Stimulated activated CD8-positive, alpha-beta memory T cell treated with anti-CD3 and anti-CD28 coated beads, Interleukin-12 subunit alpha, Interleukin-12 subunit beta, amount 100 ng/mL, for 4 hours (primary cell): ENCODE measurements around the gene THADA.
"Not testable (repeated sequence)": the region's sequence is repeated elsewhere in the genome, so short reads cannot be mapped to it uniquely, and the experiment has no call there.

Experiments
- DNase-seq: peaks from one replicate; pipeline ENCODE4 v3.0.0-alpha.2; 2020; ENCODE audit warnings: low read depth

The THADA gene

DNA sequence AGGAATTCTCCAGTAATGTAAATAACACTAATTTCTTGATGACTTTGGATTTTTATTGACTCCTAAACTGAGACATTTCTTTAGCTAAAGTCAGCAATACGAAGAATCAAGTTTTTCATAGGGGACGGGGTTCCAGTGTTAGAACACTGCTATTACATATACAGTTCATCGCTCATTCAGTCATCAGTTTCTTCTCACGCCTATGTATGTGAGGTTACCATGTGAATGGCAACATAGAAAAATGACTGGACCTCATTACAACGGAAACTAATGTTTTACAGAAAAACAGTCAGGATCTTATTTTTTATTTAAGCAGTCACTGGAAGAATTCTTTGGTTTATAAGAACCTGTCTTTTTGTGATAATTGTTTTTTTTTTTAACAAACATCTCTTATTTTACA lies 56.4 kb downstream of the THADA start:
- no peak for DNase-seq

DNA sequence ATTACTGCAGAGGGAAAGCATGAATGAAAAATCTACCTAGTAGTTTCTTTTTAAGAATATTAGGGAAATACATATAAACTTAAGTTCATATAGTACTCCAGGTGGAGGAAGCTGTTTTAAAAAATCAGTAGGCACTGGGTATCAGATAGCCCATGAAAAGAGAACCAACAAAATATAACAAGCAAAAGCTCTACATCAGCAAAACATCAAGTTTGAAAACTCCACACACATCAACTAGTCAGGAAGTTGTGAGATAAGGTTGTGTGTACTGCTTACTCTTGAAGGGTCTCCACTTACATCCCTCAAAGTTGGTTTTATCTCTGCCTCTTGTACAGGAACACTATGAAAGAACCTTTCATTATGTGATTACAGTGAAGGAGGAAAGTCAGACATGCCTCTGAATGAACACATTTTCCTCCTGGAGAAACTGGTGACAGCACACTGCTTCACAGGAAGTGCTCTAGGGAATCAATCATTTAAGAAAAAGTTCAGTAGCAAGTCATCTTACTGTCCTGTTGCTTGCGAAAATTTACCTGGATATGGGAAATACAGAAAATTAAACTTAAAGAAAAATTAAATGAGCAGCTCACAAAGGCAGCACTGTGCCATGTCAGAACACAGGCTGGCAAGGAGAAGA lies 57.7 kb downstream of the THADA start:
- no peak for DNase-seq

DNA sequence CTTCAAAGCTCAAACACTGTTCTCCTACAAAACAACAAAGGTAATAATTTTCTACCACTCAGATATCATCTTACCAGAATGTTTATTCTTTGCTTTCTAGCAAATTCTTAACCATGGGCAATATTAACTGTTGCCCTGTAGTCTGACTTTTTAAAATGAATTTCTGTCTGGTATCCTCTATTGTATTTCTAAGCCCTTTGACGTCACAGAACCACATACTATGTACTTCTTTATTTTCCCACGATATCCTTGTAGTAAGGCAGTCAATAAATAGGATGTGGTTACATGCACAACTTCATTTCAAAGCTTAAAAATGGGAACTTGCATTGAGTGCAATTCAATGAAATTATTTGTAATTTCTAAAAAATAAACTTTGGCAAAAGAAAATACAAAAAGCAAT lies 58.7 kb downstream of the THADA start:
- DNase-seq, result no peak

- DNase-seq, result no peak
Measured at GRCh38 chr2:43534569-43534968, 61.3 kb downstream of the THADA start.

DNA sequence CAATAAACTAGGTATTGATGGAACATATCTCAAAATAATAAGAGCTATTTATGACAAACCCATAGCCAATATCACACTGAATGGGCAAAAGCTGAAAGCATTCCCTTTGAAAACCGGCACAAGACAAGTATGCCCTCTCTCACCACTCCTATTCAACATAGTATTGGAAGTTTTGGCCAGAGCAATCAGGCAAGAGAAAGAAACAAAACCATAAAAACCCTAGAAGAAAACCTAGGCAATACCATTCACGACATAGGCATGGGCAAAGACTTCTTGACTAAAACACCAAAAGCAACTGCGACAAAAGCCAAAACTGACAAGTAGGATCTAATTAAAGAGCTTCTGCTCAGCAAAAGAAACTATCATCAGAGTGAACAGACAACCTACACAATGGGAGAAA lies 63.3 kb downstream of the THADA start:
- not testable (repeated sequence) for DNase-seq

- no peak for DNase-seq
Measured at GRCh38 chr2:43531251-43531650, 64.6 kb downstream of the THADA start.

DNA sequence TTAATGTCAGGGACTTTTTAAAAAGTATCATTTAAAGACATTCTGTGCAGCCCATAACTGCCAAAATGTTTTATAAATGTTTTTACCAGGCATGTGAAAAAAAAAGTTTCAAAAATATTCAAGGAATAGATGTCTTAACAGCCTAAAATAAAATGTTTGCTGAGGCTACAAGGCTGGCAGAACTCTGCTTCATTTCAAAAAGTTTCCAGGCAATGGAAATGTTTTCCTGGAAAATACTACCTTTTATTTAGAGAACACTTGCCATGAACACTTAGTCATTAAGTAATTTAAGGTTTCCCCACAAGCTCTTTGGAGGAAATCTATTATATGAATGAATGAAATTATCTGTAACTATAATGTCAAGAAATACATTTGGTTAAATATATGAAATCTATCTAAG lies 68.8 kb downstream of the THADA start:
- no peak for DNase-seq

DNA sequence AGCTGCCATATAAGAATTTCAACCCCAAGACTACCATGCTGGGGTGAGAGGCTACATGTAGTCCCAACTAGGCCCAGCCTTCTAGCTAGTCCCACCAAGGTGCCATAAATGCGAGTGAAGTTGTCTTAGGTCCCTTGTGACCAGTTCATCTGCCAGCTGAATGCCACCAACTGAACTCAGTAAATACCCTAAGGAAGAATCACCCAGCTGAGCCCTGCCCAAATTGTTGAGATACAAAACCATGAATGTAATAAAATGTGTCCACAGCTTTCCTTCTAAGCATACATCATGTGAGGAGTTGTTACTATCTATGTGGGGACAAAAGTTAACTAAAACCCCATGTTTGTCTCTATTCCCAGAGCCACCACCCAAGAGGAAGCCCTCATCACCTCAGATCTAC lies 70.3 kb downstream of the THADA start:
- no peak for DNase-seq

DNA sequence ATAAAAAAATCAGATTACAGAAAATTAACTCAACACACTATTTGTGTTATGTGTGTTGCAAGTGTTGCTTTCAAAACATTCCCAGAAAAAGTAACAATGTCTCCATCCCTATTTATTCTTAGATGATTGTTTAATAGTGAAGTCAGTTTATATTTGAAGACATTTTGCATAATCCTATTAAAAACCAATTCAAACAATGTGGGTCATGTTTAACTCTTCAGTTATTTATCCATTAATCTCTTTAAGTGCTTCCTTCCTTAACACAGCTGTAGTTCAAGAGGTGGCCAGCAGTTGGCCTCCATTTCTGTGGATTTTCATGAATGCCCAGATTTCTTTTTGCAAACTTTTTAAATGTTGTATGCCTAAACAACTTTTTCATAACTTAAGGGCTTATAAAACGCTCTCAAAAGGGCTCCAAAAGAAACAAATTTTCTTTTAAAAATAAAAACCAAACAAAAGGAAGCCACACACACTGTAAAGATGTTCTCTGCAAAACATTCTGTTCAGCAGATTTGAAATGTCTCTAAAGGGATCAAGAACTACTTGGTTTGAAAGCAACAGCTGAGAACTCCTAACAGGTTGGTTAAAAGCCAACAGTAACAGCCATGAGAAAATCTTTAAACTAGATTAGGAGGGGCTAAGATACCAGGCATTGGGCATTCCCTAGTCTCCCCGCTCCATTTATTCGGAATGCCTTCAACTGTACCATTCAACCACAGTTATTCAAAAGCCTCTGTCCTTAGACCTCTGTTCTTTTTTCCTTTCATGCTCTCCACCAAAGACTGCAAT lies 71.5 kb downstream of the THADA start:
- DNase-seq, result no peak

GRCh38 chr2:43522177-43522576 lies 73.7 kb downstream of the THADA start:
- no peak for DNase-seq

GRCh38 chr2:43521568-43521967 lies 74.3 kb downstream of the THADA start:
- DNase-seq, result no peak

DNA sequence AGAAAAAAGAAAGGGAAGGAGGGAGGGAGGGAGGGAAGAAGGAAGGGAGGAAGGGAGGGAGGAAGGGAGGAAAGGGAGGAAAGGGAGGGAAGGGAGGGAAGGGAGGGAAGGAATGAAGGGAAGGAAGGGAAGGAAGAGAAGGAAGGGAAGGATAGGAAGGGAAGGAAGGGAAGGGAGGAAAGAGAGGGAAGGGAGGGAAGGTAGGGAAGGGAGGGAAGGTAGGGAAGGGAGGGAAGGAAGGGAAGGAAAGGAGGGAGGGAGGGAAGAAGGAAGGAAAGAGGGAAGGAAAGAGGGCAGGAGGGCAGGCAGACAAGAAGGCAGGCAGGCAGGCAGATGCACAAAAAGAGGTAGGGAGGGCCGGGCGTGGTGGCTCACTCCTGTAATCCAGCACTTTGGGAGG lies 74.9 kb downstream of the THADA start:
- no peak for DNase-seq

DNA sequence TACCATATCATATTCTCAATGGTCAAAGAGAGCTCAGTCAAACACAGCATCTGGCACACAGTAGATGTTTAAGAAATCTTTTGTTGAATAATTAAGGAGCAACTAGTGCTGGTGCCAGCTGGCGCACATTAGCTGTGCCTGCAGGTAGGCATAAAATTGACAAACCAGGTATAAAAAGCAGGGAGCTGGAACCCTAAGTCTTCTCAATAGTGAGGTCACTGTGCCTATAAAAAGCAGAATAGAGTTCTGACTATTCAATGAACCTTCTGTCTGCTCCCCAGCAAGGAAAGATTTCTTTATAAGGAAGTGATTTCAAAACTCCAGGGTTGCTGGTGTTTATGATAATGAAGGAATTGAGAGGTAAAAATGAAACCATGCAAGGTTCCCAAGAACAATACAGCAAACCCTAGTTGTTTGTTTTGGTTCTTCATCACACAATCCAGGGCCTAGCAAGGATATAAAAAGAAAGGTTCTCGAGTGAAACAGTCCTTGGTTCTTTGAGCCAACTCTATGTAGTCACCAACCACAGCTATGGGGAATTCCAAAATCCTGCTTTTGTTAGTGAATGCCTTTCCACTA lies 76.1 kb downstream of the THADA start:
- DNase-seq, result no peak

DNA sequence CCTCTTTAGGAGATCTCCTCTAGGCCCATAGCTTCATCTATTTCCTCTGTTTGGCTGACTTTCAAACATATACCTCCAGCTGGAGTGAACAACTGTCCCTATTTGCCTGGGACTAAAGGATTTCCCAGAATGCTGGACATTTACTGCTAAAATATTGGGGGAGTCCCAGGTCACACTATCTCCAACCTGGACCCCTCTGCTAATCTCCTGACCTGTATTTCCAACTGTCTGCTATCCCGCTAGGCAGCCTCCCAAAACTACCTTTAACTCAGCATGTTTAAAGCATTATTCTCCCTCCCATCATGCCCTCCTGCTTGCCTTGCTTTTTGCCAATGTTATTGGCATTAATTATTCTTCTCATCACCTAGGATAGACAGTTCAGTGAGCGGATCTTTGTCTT lies 77.1 kb downstream of the THADA start:
- no peak for DNase-seq

GRCh38 chr2:43518181-43518580 lies 77.7 kb downstream of the THADA start:
- DNase-seq, result no peak

- no peak for DNase-seq
Measured at GRCh38 chr2:43515807-43516497, 79.9 kb downstream of the THADA start.

- no peak for DNase-seq
Measured at GRCh38 chr2:43515248-43515647, 80.6 kb downstream of the THADA start.

- DNase-seq, result no peak
Measured at GRCh38 chr2:43513796-43514195, 82.0 kb downstream of the THADA start.

- DNase-seq, result no peak
Measured at GRCh38 chr2:43513216-43513615, 82.6 kb downstream of the THADA start.

- DNase-seq, result no peak
Measured at GRCh38 chr2:43511199-43511598, 84.6 kb downstream of the THADA start.

GRCh38 chr2:43509886-43510285 lies 86.0 kb downstream of the THADA start:
- no peak for DNase-seq

DNA sequence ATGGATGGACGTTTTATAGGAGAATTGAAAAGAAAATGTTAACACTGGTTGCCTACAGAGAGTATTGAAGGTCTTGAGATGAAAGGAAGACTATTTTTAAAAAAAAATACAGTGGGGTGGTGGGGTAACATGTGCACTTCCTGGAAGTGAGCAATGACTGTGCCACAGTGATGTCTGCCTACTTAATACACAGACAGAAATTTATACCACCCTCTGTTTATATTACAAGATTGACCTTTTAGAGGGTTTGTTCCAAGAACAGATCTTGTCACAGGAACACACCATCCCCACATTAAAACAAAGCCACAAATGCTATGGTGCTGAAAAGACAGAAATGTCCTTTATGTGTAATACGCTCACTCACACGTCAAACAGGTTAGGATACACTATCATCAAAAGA lies 87.6 kb downstream of the THADA start:
- DNase-seq, result no peak

GRCh38 chr2:43507137-43507536 lies 88.7 kb downstream of the THADA start:
- DNase-seq, result no peak
